Fibroblast of peridontal ligament (primary cell): ENCODE measurements around the gene PPME1.

ENCODE experiments used
- DNase-seq: peaks from one replicate; pipeline ENCODE4 v3.0.0-alpha.2; 2010; ENCODE audit errors: extremely low read depth

The PPME1 gene

DNA sequence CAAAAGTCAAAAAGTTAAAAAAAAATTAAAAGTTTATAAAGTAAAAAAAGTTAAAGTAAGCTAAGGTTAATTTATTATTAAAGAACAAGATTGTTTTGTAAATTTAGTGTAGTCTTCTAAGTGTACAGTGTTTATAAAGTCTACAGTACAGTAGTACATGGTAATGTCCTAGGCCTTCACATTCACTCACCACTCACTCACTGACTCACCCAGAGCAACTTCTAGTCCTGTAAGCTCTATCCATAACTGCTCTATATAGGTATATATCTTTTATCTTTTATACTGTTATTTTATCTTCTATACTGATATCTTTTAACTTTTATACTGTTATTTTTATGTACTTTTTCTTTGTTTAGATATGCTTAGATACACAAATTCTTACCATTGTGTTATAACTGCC lies 11.4 kb upstream of the PPME1 start:
- no peak for DNase-seq

DNA sequence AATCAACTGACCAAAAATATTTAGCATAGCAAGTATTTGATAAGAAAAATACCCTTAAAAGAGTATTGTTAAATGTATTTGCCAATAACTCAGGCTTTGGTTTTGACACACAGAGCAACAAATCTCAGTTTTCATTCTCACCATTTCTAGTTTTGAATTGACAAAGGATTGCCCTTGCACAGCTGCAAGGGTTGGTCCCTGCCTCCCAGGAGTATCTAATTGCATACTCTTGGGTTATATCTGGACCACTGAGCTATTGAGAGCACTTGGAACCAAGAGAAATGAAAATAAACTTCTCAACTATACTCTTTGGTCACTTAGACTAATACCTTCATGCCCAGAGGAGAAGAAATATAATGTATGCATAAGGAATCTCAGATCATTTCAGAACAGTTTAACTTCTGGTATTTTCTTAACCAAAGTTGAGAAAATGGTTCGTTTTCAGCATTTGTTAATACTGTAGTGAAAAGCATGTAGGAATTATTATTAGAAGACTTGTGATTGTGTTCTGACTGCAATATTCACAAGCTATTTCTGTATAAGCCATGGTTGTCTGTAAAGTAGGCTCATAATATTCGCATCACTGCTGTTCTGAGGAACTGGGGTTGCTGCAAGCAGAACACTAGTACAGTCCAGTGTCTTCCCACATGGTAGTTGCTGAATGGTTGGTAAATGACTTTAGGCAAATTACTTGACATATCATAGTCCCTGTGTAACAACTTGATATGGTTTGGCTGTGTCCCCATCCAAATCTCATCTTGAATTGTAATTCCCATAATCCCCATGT lies 8.2 kb upstream of the PPME1 start:
- peak; percentile 39 for DNase-seq

DNA sequence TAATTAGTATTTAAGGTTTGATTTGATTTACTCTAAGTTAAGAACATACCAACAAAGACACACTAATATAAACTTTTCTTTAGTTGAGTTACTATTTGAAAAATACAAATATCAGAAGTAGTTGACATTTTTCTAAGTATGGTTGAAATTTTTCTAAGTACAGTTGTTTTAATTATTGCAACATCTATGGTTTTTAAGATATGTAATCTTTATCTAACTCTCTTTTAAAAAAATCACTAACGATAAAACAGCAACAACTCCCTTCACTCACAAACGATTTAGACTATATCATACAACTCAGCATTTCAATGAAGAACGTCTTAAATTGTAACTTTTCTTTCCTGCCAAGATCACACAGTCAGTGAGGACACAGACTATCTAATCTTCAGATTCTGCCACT lies 2.3 kb upstream of the PPME1 start:
- no peak for DNase-seq

DNA sequence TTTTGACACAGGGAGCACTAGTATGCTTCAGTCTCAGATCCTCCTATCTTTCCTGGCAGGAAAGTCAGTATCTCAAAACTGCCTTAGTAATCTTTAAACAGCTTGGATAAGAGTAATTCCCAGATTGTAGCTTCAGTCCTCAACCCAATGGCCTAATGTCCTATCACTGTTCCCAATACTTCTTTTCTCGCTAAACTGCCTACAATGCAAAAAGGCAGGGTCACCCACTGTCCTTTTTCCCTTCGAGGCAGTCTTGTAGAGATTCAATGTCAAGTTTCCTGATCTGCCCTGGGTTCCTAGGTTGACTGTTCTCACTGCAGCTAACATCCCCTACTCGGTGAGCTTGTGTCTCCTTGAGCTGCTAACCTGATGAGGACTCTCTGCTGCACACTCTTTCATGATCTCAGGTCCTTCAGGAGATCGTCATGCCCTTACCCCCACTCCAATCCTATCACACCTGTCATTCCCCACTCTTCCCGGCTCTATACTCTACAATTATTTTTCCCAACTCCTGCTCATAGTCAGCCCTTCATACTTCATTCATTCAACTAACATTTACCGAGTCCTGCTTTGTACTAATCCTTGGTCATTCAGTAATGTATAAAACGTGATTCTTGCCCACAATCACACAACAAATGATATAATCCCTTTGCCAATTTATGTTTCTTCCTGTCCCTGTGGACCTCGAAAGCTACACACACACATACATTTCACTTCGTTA lies 1.2 kb upstream of the PPME1 start:
- no peak for DNase-seq

DNA sequence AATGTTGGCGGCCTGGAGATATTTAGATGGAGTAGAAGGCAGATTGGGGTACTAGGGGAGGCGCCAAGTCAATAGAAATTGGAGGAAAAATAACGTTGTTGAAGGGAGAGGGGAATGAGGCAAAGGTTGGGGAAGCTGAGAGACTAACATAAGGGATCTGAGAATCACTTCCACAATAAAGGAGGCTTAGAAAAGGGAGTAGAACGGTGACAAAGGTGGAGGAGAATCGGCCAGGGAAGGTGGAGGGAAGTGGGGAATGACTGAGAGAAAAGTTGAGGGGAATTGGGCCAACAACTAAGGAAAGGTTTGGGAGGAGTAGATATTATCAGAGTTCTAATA lies 510 bp downstream of the PPME1 start:
- DNase-seq, result no peak

DNA sequence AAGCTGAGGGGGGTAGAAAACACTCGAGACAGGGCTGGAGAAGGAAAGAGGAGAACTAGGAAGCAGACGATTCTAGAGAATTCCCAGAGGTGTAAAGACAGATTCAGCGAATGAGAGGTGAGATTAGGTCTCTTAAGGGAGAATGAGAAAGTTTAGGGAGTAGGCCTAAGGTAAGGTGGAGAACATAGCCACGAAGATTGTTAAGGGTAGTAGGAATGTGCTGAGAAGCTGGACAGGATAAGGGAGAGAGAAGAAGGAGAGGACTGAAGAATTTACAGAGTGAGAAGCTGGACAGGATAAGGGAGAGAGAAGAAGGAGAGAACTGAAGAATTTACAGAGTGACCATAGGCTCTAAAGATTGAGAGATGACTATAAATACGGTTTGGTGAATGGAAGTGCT lies 908 bp downstream of the PPME1 start:
- DNase-seq, result peak; percentile 18

DNA sequence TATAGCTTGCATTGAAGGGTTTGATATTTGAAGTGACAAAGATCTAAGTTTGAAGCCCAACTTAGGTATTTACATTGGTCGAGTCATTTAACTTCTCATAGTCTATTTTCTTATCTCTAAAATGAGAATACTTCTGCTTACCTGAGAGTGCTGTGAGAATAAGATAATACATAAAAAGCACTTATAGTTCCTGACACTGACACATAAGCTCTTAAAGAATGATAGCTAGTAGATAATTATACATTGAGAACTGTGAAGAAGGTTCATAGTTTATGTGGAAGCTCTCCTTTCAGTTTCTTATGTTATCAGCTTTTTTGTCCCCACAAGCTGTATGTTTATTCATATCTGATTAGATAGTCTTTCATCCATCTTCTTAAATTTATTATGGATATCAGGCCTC lies 4.8 kb downstream of the PPME1 start:
- no peak for DNase-seq

DNA sequence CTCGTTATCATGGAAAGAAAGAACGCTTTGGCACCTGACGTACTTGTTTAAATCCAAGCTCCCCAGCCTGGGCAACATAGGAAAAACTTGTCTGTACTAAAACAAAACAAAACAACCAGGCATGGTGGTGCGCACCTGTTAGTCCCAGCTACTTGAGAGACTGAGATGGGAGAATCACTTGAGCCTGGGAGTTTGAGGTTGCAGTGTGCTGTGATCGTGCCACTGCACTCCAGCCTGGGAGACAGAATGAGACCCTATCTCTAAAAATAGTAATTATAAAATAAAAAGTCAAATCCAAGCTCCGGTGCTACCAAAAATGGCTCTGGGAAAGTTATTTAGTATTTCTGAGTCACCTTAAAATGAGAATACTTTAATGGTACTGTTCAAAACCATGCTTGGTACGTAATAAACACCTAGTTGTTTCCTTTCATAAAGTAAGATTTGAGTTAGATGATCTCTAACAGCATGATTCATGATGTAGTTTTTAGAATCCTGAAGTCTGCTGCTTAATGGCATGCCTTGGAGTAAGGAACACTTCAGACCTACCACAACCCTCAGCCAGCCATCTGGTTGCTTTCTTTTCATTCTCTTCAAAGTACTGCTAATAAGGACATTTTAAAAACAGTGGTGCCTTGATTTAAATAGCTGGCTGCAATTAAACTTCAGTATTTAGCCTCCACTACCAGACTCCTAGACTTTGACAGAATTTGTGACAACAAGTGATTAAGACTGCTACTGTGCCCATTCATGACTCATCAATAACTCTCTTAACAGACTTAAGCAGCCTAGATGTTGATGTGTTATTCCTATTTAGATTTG lies 8.4 kb downstream of the PPME1 start:
- peak; percentile 29 for DNase-seq

DNA sequence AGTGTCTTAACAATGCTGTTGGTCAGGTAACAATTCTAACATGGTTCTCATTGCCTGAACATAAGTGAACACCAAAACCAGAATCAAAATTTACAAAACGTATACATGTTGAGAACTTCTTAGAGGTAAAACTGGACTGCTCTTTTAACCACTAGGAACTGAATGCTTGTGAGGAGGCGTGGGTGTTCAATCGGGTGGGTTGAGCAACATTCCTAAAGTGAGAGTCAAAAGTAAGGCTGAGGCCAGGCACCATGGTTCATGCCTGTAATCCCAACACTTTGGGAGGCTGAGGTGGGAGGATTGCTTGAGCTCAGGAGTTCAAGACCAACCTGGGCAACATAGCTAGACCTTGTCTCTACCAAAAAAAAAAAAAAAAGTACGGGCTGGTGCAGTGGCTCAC lies 11.5 kb downstream of the PPME1 start:
- no peak for DNase-seq

DNA sequence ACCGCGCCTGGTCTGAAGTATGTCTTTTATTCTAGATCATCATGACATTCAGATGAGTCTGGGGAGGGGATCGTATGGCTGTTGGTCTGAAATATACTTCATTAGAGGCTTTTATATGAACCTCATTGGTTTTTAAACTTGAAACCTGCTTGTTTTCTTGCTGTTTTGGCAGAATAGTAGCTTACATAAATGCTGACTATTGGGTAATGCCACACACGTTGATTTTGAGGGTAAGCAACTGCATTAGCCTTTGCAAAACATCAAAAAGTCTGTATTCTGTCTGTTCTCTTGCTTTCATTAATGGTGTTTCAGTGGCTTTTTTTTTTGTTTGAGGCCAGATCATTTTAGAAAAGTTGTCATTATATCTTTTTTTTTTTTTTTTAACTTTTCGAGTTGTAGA lies 14.2 kb downstream of the PPME1 start:
- DNase-seq, result peak; percentile 15

DNA sequence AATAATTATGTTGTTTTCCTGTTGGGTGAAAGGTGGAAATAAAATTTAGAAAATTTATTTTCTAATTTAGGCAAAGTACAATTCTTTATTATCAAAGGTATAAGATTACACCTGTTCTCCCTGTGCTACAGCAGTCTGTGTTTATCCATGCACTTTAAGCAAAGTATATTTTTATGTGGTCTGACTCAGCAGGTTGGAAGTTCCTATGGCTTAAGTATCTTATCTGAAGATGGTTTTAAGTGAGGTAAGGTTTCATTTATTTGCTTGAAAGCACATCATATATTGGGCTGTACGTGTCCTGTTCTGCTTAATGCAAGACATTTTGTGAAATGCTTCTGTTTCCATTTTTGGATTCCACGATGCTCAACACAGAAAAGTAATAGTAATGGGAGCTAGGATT lies 14.6 kb downstream of the PPME1 start:
- DNase-seq, result no peak

DNA sequence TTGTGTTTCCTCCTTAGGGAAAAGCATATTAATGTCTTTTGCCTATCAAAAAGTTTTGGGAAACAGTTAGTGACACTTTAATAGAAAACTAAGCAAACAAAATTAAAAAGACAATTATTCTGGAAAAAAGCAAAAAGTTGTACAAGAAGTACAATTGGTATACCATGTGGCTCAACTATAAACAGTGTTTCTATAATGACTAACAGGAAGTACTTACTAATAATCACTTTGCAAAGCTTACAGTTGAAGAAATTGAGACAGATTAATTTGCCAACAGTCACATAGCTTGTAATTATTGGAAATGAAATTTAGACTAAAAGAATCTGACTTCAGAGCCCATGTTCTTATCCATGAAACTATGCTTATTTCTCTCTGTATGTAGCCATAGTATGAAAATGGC lies 24.7 kb downstream of the PPME1 start:
- DNase-seq, result no peak

DNA sequence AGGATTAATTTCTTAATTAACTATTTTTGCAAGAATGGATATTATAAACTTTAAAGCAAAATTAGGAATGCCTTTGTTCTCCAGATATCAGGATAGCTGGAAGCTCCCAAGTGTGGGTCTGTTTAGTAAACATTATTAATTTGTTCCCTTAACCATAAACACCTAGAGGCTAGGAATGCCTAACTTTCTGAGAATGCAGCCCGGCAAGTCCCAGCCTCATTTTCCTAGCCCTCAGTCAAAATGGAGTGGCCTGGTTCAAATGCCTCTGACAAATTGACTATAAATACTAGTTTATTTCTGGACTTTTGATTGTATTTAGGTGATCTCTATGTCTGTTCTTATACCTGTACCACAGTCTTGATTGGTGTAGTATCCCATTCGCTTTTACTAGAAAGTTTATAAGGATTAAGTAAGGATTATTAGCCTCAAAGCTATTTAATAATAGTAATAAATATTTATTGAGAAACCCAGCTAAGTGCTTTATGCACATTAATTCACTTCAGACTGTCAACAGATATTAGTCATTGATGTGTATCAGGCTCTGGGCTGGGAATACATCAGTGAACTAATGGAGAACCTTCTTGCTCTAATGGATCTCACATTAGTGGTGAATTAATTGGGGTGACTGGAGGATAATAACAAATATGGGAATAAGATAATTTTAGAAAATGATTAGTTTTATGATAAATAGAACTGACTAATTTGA lies 25.8 kb downstream of the PPME1 start:
- no peak for DNase-seq

DNA sequence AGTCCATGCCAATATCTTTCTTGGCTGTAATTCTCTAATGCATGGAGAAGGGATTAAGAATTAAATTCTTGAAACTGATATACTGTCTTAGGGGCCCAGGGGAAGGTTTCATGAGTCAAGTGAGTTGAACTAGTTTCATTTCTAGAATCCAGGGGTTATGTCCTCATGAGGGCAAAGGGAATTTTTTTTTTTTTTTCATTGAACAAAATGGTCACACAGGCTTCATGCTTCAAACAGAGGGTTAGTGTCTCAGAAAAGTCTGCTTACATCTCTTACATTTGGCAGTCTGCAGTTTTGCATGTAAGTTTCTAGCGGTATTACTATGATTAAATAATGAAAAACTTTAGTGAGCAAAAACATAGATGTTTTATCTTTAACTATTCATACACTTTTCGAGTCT lies 32.9 kb downstream of the PPME1 start:
- no peak for DNase-seq

DNA sequence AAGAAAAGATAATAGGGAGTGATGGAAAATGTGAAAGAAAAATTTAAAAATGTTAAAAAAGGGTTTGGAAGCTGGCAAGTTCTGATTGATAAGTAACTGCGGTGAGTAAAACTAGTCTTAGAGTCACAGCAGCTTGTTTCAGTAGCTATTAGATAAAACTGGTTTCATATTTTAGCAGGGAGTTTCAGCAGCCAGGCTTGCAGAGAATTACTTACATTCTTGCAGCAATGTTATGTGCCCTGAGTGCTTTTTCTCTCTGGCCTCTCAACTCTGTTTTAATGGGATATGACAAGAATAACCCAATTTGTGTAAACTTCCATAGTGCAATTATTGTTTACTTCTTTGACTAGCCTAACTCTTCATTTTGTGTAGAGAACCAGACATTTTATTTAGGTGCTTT lies 33.6 kb downstream of the PPME1 start:
- DNase-seq, result no peak

DNA sequence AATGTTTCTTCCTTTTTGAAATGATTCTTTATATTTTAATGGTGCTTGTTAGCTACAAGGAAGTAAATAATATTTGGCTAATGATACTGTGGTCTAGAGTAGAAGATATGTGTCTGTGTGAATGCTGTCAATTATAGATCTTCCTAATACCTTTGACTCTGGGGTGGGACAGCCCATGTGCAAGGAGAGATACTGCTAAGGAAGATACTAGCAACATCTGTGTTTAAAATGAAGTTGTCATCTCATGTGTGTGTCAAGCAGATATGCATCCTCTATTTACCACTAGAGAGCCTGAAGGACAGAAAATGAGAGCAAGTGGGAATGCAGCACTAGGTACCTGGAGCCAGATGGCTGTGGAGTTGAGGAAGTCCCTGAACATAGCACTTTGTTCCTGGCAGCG lies 34.1 kb downstream of the PPME1 start:
- no peak for DNase-seq

DNA sequence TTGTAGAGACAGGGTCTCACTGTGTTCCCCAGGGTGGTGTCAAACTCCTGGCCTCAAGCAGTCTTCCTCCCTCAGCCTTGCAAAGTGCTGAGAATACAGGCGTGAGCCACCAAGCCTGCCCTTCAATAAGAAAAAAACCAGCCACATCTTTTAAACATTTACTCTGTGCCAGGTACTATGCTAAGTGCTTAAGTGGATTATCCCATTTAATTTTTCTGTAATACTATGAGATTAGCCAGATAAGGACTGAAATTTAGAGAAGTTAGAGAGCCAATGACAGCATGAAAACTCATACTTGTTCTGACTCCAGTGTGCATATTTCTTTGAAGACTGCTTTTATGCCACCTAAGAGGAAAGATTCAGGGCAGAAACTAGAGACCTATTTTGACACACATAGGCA lies 35.7 kb downstream of the PPME1 start:
- DNase-seq, result no peak

DNA sequence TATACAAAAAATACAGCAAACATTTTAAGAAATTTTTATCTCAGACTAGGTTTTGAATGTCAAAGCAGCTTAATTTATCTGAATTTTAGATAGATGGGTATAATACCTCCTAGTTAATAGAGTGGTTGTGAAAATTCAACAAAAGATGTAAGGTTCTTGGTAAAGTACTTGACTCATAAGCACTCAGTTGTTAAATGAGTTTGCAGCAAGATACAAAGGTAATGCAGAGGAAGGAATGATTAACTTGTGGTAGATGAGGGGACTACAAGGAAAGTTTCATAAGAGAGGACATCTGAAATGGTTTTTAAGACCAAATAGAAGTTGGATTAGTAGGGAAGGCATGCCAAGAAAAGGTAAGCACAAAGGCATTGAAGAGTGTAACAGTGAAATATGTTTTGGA lies 37.4 kb downstream of the PPME1 start:
- no peak for DNase-seq

DNA sequence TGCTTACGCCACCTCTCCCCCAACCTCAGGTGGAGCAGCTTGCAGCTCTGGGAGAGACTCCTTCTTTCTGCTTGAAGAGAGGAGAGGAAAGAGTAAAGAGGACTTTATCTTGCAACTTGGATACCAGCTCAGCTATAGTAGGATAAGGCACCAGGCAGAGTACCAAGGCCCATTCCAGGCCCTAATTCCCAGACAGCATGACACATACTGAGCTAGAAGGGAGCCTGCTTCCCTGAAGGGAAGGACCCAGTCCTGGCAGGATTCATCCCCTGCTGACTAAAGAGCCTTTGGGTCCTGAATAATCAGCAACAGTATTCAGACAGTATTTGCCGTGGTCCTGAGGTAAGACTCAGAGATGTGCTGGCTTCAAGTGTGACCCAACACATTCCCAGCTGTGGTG lies 41.4 kb downstream of the PPME1 start:
- no peak for DNase-seq

DNA sequence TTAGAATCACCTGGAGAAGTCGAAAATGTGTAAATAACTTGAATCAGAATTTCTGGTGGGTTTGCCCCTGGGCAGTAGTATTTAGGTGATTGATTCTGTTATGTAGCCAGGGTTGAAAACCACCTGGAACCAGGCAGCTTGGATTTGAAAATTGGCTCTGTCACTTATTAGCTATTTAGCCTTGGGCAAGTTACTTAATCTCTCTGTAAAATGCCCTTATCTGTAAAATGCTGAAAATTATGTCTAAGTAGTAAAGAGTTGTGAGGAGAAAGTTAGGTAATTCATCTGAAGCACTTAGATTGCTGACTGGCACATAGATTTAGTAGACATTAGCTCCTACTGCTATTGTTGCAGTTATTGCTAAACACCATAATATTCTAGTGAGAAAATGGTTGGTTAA lies 49.3 kb downstream of the PPME1 start:
- DNase-seq, result no peak

DNA sequence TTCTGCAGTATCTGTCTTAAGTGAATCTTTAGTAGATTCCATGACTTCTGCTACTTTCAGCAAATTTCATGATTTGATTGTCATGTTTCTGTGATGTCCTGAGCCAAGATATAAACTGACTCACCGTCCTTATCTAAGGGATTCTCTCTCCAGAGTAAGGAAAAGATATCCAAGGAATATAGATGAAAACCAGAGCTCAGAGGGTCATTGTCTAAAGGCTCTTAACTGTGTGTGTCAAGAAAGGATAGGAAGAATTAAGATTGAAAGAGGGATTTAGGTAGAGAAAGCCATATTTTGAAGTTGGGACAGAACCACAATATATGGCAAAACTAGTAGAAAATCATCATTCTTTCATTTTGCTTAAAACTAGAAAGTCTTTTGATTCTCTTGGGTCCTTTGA lies 50.7 kb downstream of the PPME1 start:
- no peak for DNase-seq

DNA sequence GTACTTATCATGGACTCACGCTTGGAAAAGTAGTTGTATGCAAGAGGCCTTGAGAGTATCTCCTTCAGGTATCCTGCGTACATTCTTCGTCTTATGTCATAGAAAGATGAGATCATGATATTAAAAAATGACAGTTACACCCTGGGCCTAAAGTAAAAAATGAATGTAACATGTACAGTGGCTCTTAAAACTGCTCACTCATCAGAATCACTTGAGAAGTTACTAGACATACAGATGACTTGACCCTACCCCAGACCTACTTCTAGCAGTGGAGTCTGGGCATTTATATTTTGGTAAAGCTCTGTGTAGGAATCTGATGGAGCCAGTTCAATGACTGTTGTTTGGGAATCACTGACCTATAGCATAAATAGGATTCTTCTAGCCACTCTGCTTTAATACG lies 54.5 kb downstream of the PPME1 start:
- no peak for DNase-seq
